AG04450 (cell line): ENCODE results near the gene UBAC1. TPM values are rescaled to one million over a fixed set of nuclear protein-coding genes. Genes with fewer than 3 reads are reported as not detected.

Experiments used
- CTCF ChIA-PET: fragments of 300-600, 350-600 bp; formaldehyde crosslinking; extraction: SDS; loops from one replicate; lab custom pipeline; 2022; ENCODE audit warnings: antibody characterized with exemption, inconsistent platforms; lab: Charles Lee
- POLR2A ChIA-PET: fragments of 350-600 bp; formaldehyde crosslinking; extraction: SDS; loops from one replicate; lab custom pipeline; 2021; ENCODE audit warnings: antibody characterized with exemption, inconsistent platforms; lab: Yijun Ruan, JAX
- DNase-seq: peaks from one replicate; pipeline ENCODE4 v3.0.0-alpha.2; 2011; ENCODE audit warnings: low read depth, low spot score
- H3K27ac ChIP-seq: one replicate; pipeline ENCODE4 v1.5.1; 2012; ENCODE audit warnings: low read depth, low read length, control low read depth
- H3K27me3 ChIP-seq: one replicate; pipeline ENCODE4 v1.6.0; 2012; ENCODE audit warnings: low read length; ENCODE audit not compliant: control insufficient read depth, insufficient read depth
- H3K4me3 ChIP-seq: 2 replicates; pipeline ENCODE4 v1.5.1; 2011; ENCODE audit warnings: mild to moderate bottlenecking, low read depth, low read length, control low read depth
- H3K9me3 ChIP-seq: 2 replicates; pipeline ENCODE4 v1.5.1; 2012; ENCODE audit warnings: low read length; ENCODE audit not compliant: control insufficient read depth, insufficient read depth
- CTCF ChIP-seq: IDR thresholded peaks from 2 replicates; pipeline ENCODE4 v1.5.1; 2011; ENCODE audit warnings: low read depth, low read length, control low read depth, inconsistent platforms
- polyA plus RNA-seq: library from polyadenylated mRNA; depleted of rRNA; stranded (reverse); fragments of >200 nt; gene quantifications from 2 replicates; pipeline ENCODE4 v1.2.3, GENCODE V29; 2011

UBAC1 gene
- polyA plus RNA-seq, 1 experiment: 35.8 TPM

- POLR2A ChIA-PET: no interaction called here
- CTCF ChIA-PET: no interaction called here
- peaks cover 30% of the 10 kb centered on the region for H3K27me3 ChIP-seq
- DNase-seq: no peak
- no peaks in the 10 kb centered on the region; the same call in 1 of the 2 replicates for H3K9me3 ChIP-seq
- H3K27ac ChIP-seq: no peak overlapping the region
- no peak for TF ChIP-seq CTCF
- H3K4me3 ChIP-seq: no peak overlapping the region
These were observed 18.5 kb upstream of the UBAC1 start for GRCh38 chr9:135979547-135980166.

GRCh38 chr9:135978642-135979546 lies 17.7 kb upstream of the UBAC1 start:
- no peak for TF ChIP-seq CTCF
- ChIA-PET CTCF (no interaction called here), POLR2A (interaction anchor here (0.7 kb wide), 1 partner anchor 122 kb away, joined by 6 read pairs; no protein-coding TSS in a partner anchor)
- Histone ChIP-seq H3K4me3 (no peak overlapping the region), H3K9me3 (no peaks in the 10 kb centered on the region; the same call in 1 of the 2 replicates), H3K27me3 (peaks cover 22% of the 10 kb centered on the region), H3K27ac (no peak overlapping the region)
- DNase-seq: no peak

GRCh38 chr9:135976944-135977343 lies 15.8 kb upstream of the UBAC1 start:
- Histone ChIP-seq H3K27ac (no peak overlapping the region), H3K9me3 (no peaks in the 10 kb centered on the region; the same call in 1 of the 2 replicates), H3K27me3 (peaks cover 16% of the 10 kb centered on the region), H3K4me3 (no peak overlapping the region)
- no peak for TF ChIP-seq CTCF
- DNase-seq: no peak
- ChIA-PET POLR2A (no interaction called here), CTCF (interaction anchor here (0.6 to 1.3 kb wide), 2 partner anchors 10 to 156 kb away, joined by 3 read pairs; no protein-coding TSS in a partner anchor)

GRCh38 chr9:135976531-135976930 lies 15.4 kb upstream of the UBAC1 start:
- no peak overlapping the region for H3K27ac ChIP-seq

More at GRCh38 chr9:135976531-135976930, 15.4 kb upstream of the UBAC1 start:
- peaks cover 2% of the 10 kb centered on the region; the same call in 1 of the 2 replicates for H3K9me3 ChIP-seq
- ChIA-PET CTCF (interaction anchor here (0.6 to 1.5 kb wide), 3 partner anchors 9 to 157 kb away, joined by 3 to 6 read pairs (median 3); no protein-coding TSS in a partner anchor), POLR2A (no interaction called here)
- DNase-seq: no peak
- H3K4me3 ChIP-seq: no peak overlapping the region
- TF ChIP-seq CTCF: no peak
- H3K27me3 ChIP-seq: peaks cover 17% of the 10 kb centered on the region
